ENCODE data around the gene GPC3. TPM values are rescaled to one million over a fixed set of nuclear protein-coding genes. Genes with fewer than 3 reads are reported as not detected.

The GPC3 gene
- total RNA-seq, 2 donors from 2014 or later, result 16.9 to 22.7 TPM

DNA sequence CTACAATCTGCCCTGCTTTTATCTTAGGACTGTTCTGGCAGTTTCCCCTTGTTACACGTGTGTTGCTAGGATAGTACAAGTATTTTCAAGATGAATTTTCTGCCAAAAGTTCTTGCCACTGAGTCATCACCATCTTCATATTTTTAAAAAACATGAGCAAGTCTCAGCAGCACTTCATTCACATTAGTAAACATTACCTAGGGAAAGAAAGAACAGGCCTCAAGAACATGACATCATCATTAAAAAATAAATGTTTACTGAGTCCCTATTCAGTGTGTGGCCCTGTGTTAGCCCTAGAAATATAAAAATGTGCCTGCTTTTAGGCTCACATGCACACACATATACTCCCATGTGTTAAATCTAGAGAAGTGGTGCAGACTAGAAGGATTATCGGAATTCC lies 18.7 kb upstream of the GPC3 start:
- H3K9me3 ChIP-seq, result no peaks in the 10 kb centered on the region

DNA sequence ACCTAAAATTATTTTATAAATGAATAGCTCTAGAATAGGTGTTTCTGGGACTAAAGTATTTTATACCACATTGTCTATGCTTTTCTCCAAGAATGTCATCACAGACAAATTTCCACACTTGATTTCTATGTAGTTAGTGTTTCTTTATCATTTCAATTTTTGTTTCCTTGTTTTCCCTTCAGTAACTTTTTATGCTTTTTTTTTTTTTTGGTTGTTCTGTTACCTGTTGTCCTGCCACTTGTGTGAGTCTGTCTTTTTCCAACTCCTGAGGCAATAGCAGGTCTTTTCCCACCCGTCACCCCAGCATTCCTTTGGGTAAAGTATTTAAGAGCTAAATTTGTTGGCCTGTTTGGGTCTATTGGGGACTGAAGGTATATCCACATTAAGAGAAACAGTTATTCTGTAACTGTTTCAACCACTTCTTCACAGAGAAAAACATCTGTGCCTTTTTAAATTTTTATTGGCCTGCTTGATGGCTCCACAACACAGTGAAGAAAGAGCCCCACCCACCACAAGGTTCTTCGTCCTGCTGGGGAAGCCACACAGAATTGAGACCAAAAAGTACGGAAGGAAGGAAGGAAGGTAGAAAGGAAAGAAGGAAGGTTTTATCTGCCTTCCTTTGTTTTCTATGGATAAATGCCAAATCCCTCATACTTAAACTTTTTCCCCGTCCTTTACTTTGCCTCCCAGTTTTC lies 17.7 kb upstream of the GPC3 start:
- Histone ChIP-seq H3K27ac (no peak overlapping the region), H3K4me3 (no peak overlapping the region), H3K36me3 (replicated peaks in 1 of 2; ENCODE audit: insufficient read depth in 1 of 2, low read depth in 2 of 2) (no peaks in the 10 kb centered on the region), H3K4me1 (no peaks in the 10 kb centered on the region), H3K27me3 (no peaks in the 10 kb centered on the region), H3K9me3 (no peaks in the 10 kb centered on the region)
- ATAC-seq (no peak), DNase-seq (no peak)
- WGBS, 2 donors, result 40 to 47% methylated on average over 4 of the region's 4 CpGs
- intact Hi-C loops (cut with DNase I), result no loop called here
- TF ChIP-seq POLR2A (IDR thresholded peaks at IDR 0.05), result no peak
- TF ChIP-seq, protein P1, sequence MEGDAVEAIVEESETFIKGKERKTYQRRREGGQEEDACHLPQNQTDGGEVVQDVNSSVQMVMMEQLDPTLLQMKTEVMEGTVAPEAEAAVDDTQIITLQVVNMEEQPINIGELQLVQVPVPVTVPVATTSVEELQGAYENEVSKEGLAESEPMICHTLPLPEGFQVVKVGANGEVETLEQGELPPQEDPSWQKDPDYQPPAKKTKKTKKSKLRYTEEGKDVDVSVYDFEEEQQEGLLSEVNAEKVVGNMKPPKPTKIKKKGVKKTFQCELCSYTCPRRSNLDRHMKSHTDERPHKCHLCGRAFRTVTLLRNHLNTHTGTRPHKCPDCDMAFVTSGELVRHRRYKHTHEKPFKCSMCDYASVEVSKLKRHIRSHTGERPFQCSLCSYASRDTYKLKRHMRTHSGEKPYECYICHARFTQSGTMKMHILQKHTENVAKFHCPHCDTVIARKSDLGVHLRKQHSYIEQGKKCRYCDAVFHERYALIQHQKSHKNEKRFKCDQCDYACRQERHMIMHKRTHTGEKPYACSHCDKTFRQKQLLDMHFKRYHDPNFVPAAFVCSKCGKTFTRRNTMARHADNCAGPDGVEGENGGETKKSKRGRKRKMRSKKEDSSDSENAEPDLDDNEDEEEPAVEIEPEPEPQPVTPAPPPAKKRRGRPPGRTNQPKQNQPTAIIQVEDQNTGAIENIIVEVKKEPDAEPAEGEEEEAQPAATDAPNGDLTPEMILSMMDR (IDR thresholded peaks at IDR 0.05), result no peak

More for the DNA sequence above, 18.7 kb upstream of the GPC3 start:
- H3K4me3 ChIP-seq, result no peak overlapping the region
- DNase-seq (peak in 1 of 4 donors; percentile 8), ATAC-seq (peak; percentile 74)
- TF ChIP-seq, protein P1 (IDR thresholded peaks at IDR 0.05), result no peak
- no peak for TF ChIP-seq POLR2A (IDR thresholded peaks at IDR 0.05)
- H3K4me1 ChIP-seq, result no peaks in the 10 kb centered on the region
- H3K27me3 ChIP-seq, result no peaks in the 10 kb centered on the region
- no peaks in the 10 kb centered on the region for H3K36me3 ChIP-seq (replicated peaks in 1 of 2; ENCODE audit: insufficient read depth in 1 of 2, low read depth in 2 of 2)
- 64 to 72% methylated on average over 2 of the region's 2 CpGs for WGBS, 2 donors
- H3K27ac ChIP-seq, result no peak overlapping the region
- intact Hi-C loops (cut with DNase I), result no loop called here

DNA sequence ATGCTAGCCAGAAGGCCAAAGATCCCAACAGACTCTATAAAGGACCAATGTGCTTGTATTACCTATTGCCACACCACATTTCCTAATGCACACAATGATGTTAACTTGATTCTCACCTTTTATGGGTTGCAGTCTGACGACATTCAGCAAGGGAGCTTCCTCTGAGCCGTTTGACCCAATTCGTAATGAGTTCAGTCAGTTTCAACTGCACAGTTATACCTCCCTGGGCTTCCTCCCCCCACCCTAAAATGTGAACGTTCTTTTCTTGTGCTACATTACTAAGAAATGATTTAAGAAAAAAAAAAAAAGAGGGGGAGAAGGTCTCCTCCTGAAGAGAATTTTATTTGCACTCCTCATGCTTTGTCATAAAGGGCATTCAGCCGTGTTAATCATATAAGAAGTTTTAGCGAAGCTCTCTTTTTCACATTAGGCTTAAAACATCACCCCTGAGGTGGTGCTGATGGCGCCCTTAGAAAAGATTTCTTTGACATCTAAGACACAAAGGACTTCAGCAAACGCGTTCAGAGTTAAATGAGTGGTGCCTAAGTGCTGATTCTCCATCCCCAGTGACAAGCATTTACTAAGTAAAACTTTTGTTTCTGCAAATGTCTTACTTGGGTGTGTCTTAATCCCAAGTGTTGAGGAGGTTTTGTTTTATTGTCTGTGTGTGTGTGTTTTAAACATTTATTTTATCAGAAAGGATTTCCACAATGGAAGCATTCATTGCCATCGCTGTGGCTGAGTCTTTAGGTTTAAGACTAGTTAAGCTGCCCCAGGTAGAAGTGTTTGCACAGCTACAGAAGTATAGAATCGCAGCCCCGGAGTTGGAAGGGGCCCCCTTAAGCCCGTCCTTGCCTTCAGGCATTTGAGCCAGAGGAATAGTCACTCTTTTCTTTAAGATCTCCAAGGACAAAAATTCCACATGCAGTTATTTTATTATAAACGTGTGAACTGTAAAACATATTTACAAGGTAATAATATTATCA lies 15.2 kb upstream of the GPC3 start:
- DNase-seq, result no peak
- no peak for ATAC-seq
- WGBS, 2 donors, result 68 to 79% methylated on average over 14 of the region's 14 CpGs
- Histone ChIP-seq H3K4me1 (no peaks in the 10 kb centered on the region), H3K4me3 (no peak overlapping the region), H3K27me3 (no peaks in the 10 kb centered on the region), H3K9me3 (no peaks in the 10 kb centered on the region), H3K27ac (no peak overlapping the region), H3K36me3 (replicated peaks in 1 of 2; ENCODE audit: insufficient read depth in 1 of 2, low read depth in 2 of 2) (no peaks in the 10 kb centered on the region)
- intact Hi-C loops (cut with DNase I), result no loop called here
- no peak for TF ChIP-seq POLR2A (IDR thresholded peaks at IDR 0.05)
- TF ChIP-seq, protein P1 (IDR thresholded peaks at IDR 0.05), result no peak

DNA sequence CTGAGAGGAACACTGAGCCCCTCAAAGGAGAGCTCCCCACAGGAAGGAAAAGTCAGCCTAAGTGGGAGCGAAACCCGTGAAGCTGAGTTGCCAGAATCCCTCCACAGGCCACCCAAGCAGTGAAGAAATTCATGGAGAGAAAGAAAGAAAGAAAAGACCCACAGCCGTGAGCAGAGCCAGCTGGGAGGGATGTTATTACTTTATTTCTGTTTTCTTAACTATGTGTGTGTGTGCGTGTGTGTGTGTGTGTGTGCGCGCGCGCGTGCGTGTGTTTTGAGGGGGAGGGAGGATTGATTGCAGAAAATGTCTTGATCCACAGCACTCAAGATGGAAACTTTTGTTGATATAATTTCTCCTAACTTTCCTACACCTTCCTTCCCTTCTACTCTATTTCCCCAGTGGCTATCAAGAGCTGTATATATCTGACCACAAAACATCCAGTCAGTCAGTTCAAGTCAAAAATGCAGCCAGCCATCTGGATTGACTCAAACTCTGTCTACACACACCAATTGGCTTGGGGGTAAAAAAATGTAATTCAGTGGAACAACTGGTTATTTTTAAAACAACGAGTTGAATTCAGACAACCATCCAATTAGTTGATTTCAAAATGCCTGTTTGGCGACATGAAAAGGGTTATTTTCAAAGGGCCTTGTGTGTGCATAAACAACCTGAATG lies 13.8 kb upstream of the GPC3 start:
- no peak for TF ChIP-seq POLR2A (IDR thresholded peaks at IDR 0.05)
- H3K36me3 ChIP-seq (replicated peaks in 1 of 2; ENCODE audit: insufficient read depth in 1 of 2, low read depth in 2 of 2), result no peaks in the 10 kb centered on the region
- intact Hi-C loops (cut with DNase I), result no loop called here
- no peaks in the 10 kb centered on the region for H3K9me3 ChIP-seq
- H3K27me3 ChIP-seq, result no peaks in the 10 kb centered on the region
- WGBS, 2 donors, result 75 to 82% methylated on average over 12 of the region's 12 CpGs
- H3K27ac ChIP-seq, result no peak overlapping the region
- no peaks in the 10 kb centered on the region for H3K4me1 ChIP-seq
- DNase-seq (no peak), ATAC-seq (no peak)
- H3K4me3 ChIP-seq, result no peak overlapping the region

DNA sequence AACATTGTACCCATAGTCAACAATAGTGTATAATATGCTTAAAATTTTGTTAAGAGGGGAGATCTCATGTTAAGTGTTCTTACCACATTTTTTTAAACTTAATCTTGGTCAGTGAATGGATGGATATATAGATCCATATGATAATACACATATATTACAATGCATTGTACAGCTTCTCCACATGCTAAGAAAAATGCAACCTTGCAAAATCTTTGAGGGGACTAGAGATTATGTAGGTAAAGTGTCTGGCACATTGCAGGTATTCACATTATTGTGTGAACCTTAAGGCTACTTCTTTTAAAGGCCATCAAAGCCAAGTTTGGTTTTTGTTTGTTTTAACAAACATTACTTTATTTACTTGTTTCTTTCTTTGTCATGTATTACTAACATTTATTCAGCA lies 10.4 kb upstream of the GPC3 start:
- no peak for DNase-seq
- H3K36me3 ChIP-seq (replicated peaks in 1 of 2; ENCODE audit: insufficient read depth in 1 of 2, low read depth in 2 of 2), result no peaks in the 10 kb centered on the region
- H3K4me3 ChIP-seq, result no peak overlapping the region
- intact Hi-C loops (cut with DNase I), result no loop called here
- no peaks in the 10 kb centered on the region for H3K27me3 ChIP-seq
- H3K9me3 ChIP-seq, result no peaks in the 10 kb centered on the region
- no peak overlapping the region for H3K27ac ChIP-seq
- TF ChIP-seq, protein P1 (IDR thresholded peaks at IDR 0.05), result no peak
- TF ChIP-seq POLR2A (IDR thresholded peaks at IDR 0.05), result no peak
- ATAC-seq, result no peak
- no peaks in the 10 kb centered on the region for H3K4me1 ChIP-seq
